ENCODE data around the gene PRSS50.

The PRSS50 gene

GRCh38 chr3:46725621-46726314 lies 8.1 kb upstream of the PRSS50 start:
- no peak for TF ChIP-seq CTCF (IDR thresholded peaks at IDR 0.05; ENCODE audit: low read depth, low read length, missing control alignments)
- DNase-seq (ENCODE audit: low read depth): no peak

GRCh38 chr3:46724424-46724823 lies 6.8 kb upstream of the PRSS50 start:
- TF ChIP-seq CTCF (IDR thresholded peaks at IDR 0.05; ENCODE audit: low read depth, low read length, missing control alignments): no peak
- DNase-seq (ENCODE audit: low read depth): no peak
- no peak overlapping the region for H3K4me3 ChIP-seq (ENCODE audit: low read depth, low read length)

More at GRCh38 chr3:46725621-46726314, 8.1 kb upstream of the PRSS50 start:
- no peak overlapping the region for H3K4me3 ChIP-seq (ENCODE audit: low read depth, low read length)

- DNase-seq (ENCODE audit: low read depth): no peak
- no peak overlapping the region for H3K4me3 ChIP-seq (ENCODE audit: low read depth, low read length)
- TF ChIP-seq CTCF (IDR thresholded peaks at IDR 0.05; ENCODE audit: low read depth, low read length, missing control alignments): no peak
These were observed 4.8 kb upstream of the PRSS50 start for GRCh38 chr3:46722443-46722842.

GRCh38 chr3:46721009-46721408 lies 3.3 kb upstream of the PRSS50 start:
- TF ChIP-seq CTCF (IDR thresholded peaks at IDR 0.05; ENCODE audit: low read depth, low read length, missing control alignments): no peak

DNA sequence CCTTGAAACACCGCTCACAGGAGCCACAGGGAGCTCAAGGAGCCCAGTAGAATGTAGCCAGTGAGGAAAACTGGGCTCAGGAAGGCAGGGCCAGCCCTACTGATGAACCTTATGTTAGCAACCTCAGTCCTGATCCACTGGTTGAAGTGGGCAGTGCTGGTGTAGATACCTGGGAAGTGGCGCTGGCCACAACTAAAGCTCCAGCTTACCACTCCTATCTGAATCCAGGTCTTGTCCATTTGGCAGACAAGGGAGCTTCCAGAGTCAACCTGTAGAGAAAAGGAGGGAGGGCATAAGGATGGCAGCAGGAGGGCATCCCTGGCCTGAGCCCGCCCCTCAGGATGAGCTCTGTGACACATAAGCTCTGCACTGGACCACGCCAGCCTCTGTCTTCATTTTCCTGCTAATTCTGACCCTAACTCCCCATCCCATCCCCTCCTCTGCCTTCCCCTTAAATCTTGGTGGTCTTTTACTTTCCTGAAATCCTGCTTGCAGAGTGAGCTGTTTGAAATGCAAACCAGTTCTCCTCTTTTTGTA lies 2.1 kb upstream of the PRSS50 start:
- no peak for TF ChIP-seq CTCF (IDR thresholded peaks at IDR 0.05; ENCODE audit: low read depth, low read length, missing control alignments)
- H3K4me3 ChIP-seq (ENCODE audit: low read depth, low read length): no peak overlapping the region
- no peak for DNase-seq (ENCODE audit: low read depth)

More at GRCh38 chr3:46721009-46721408, 3.3 kb upstream of the PRSS50 start:
- no peak for DNase-seq (ENCODE audit: low read depth)
- no peak overlapping the region for H3K4me3 ChIP-seq (ENCODE audit: low read depth, low read length)

GRCh38 chr3:46719044-46719565 lies 1.4 kb upstream of the PRSS50 start:
- TF ChIP-seq CTCF (IDR thresholded peaks at IDR 0.05; ENCODE audit: low read depth, low read length, missing control alignments): no peak
- no peak for DNase-seq (ENCODE audit: low read depth)
- H3K4me3 ChIP-seq (ENCODE audit: low read depth, low read length): no peak overlapping the region

All from GM12864 (cell line).